ENCODE results near the gene ASPM. TPM values are rescaled to one million over a fixed set of nuclear protein-coding genes. Genes with fewer than 3 reads are reported as not detected.

ASPM gene
- total RNA-seq, 2 experiments from 2014 or later = 30.2 to 31.4 TPM

- DNase-seq = no peak
- H3K4me1 Mint-ChIP-seq = peaks cover 2% of the 10 kb centered on the region
- H3K9me3 Mint-ChIP-seq = no peaks in the 10 kb centered on the region
- H3K27me3 Mint-ChIP-seq = no peaks in the 10 kb centered on the region
- H3K27ac Mint-ChIP-seq = no peak overlapping the region
- H3K36me3 Mint-ChIP-seq = peaks cover 12% of the 10 kb centered on the region
- H3K4me3 Mint-ChIP-seq = no peak overlapping the region
These were observed 13.0 kb upstream of the ASPM start for GRCh38 chr1:197159461-197159860.

GRCh38 chr1:197156692-197157091 is 10.2 kb upstream of the ASPM start:
- H3K27me3 Mint-ChIP-seq = no peaks in the 10 kb centered on the region
- H3K4me1 Mint-ChIP-seq = peaks cover 2% of the 10 kb centered on the region
- no peaks in the 10 kb centered on the region for H3K9me3 Mint-ChIP-seq
- H3K36me3 Mint-ChIP-seq = peaks cover 12% of the 10 kb centered on the region
- no peak overlapping the region for H3K27ac Mint-ChIP-seq
- no peak overlapping the region for H3K4me3 Mint-ChIP-seq
- DNase-seq = no peak

- H3K9me3 Mint-ChIP-seq = no peaks in the 10 kb centered on the region
- no peak for DNase-seq
- no peaks in the 10 kb centered on the region for H3K27me3 Mint-ChIP-seq
- H3K4me1 Mint-ChIP-seq = no peaks in the 10 kb centered on the region
- no peak overlapping the region for H3K4me3 Mint-ChIP-seq
- H3K36me3 Mint-ChIP-seq = no peaks in the 10 kb centered on the region
- no peak overlapping the region for H3K27ac Mint-ChIP-seq
These were observed 6.2 kb upstream of the ASPM start for GRCh38 chr1:197152662-197153061.

GRCh38 chr1:197151185-197151584 is 4.7 kb upstream of the ASPM start:
- no peaks in the 10 kb centered on the region for H3K9me3 Mint-ChIP-seq

GRCh38 chr1:197150336-197151005 is 4.0 kb upstream of the ASPM start:
- no peaks in the 10 kb centered on the region for H3K27me3 Mint-ChIP-seq
- H3K9me3 Mint-ChIP-seq = no peaks in the 10 kb centered on the region
- H3K4me3 Mint-ChIP-seq = no peak overlapping the region
- H3K4me1 Mint-ChIP-seq = no peaks in the 10 kb centered on the region
- no peak overlapping the region for H3K27ac Mint-ChIP-seq
- no peaks in the 10 kb centered on the region for H3K36me3 Mint-ChIP-seq
- no peak for DNase-seq

More at GRCh38 chr1:197151185-197151584, 4.7 kb upstream of the ASPM start:
- no peak overlapping the region for H3K4me3 Mint-ChIP-seq
- no peaks in the 10 kb centered on the region for H3K27me3 Mint-ChIP-seq
- no peaks in the 10 kb centered on the region for H3K4me1 Mint-ChIP-seq
- no peak for DNase-seq
- H3K27ac Mint-ChIP-seq = no peak overlapping the region
- H3K36me3 Mint-ChIP-seq = no peaks in the 10 kb centered on the region

GRCh38 chr1:197149340-197149739 is 2.9 kb upstream of the ASPM start:
- H3K4me3 Mint-ChIP-seq = no peak overlapping the region
- peaks cover 3% of the 10 kb centered on the region for H3K36me3 Mint-ChIP-seq
- H3K27ac Mint-ChIP-seq = no peak overlapping the region
- peaks cover 4% of the 10 kb centered on the region for H3K27me3 Mint-ChIP-seq
- no peaks in the 10 kb centered on the region for H3K9me3 Mint-ChIP-seq
- DNase-seq = no peak
- peaks cover 3% of the 10 kb centered on the region for H3K4me1 Mint-ChIP-seq

GRCh38 chr1:197145446-197146024 is 934 bp downstream of the ASPM start:
- Mint-ChIP-seq H3K36me3 (peaks cover 24% of the 10 kb centered on the region), H3K27me3 (peaks cover 13% of the 10 kb centered on the region), H3K27ac (peak overlapping the region; percentile 89), H3K9me3 (no peaks in the 10 kb centered on the region), H3K4me1 (peaks cover 3% of the 10 kb centered on the region), H3K4me3 (peak overlapping the region; percentile 83)
- DNase-seq = no peak

GRCh38 chr1:197144570-197145325 is 1.7 kb downstream of the ASPM start:
- peaks cover 3% of the 10 kb centered on the region for H3K4me1 Mint-ChIP-seq
- peaks cover 30% of the 10 kb centered on the region for H3K36me3 Mint-ChIP-seq
- no peaks in the 10 kb centered on the region for H3K9me3 Mint-ChIP-seq
- H3K4me3 Mint-ChIP-seq = peak overlapping the region; percentile 83
- peaks cover 13% of the 10 kb centered on the region for H3K27me3 Mint-ChIP-seq
- no peak for DNase-seq
- H3K27ac Mint-ChIP-seq = no peak overlapping the region

- Mint-ChIP-seq H3K4me3 (no peak overlapping the region), H3K27ac (no peak overlapping the region), H3K9me3 (no peaks in the 10 kb centered on the region), H3K4me1 (peaks cover 3% of the 10 kb centered on the region), H3K27me3 (peaks cover 13% of the 10 kb centered on the region), H3K36me3 (peaks cover 32% of the 10 kb centered on the region)
- no peak for DNase-seq
These were observed 3.2 kb downstream of the ASPM start for GRCh38 chr1:197143276-197143675.

- Mint-ChIP-seq H3K4me1 (peaks cover 3% of the 10 kb centered on the region), H3K27ac (no peak overlapping the region), H3K27me3 (peaks cover 13% of the 10 kb centered on the region), H3K4me3 (no peak overlapping the region), H3K36me3 (peaks cover 32% of the 10 kb centered on the region), H3K9me3 (no peaks in the 10 kb centered on the region)
- no peak for DNase-seq
These were observed 4.9 kb downstream of the ASPM start for GRCh38 chr1:197141575-197141974.

GRCh38 chr1:197140121-197140520 is 6.3 kb downstream of the ASPM start:
- Mint-ChIP-seq H3K4me3 (no peak overlapping the region), H3K9me3 (no peaks in the 10 kb centered on the region), H3K36me3 (peaks cover 32% of the 10 kb centered on the region), H3K27ac (no peak overlapping the region), H3K4me1 (peaks cover 2% of the 10 kb centered on the region), H3K27me3 (peaks cover 12% of the 10 kb centered on the region)
- no peak for DNase-seq

GRCh38 chr1:197139169-197139568 is 7.3 kb downstream of the ASPM start:
- Mint-ChIP-seq H3K9me3 (no peaks in the 10 kb centered on the region), H3K27me3 (peaks cover 11% of the 10 kb centered on the region), H3K36me3 (peaks cover 34% of the 10 kb centered on the region), H3K27ac (no peak overlapping the region), H3K4me3 (no peak overlapping the region), H3K4me1 (no peaks in the 10 kb centered on the region)
- DNase-seq = no peak

GRCh38 chr1:197137322-197137721 is 9.1 kb downstream of the ASPM start:
- Mint-ChIP-seq H3K4me3 (no peak overlapping the region), H3K4me1 (no peaks in the 10 kb centered on the region), H3K27ac (no peak overlapping the region), H3K9me3 (no peaks in the 10 kb centered on the region), H3K27me3 (peaks cover 8% of the 10 kb centered on the region), H3K36me3 (peaks cover 28% of the 10 kb centered on the region)
- DNase-seq = no peak

- H3K4me3 Mint-ChIP-seq = no peak overlapping the region
- peaks cover 21% of the 10 kb centered on the region for H3K36me3 Mint-ChIP-seq
- H3K4me1 Mint-ChIP-seq = no peaks in the 10 kb centered on the region
- no peak overlapping the region for H3K27ac Mint-ChIP-seq
- no peaks in the 10 kb centered on the region for H3K9me3 Mint-ChIP-seq
- no peak for DNase-seq
- H3K27me3 Mint-ChIP-seq = peaks cover 3% of the 10 kb centered on the region
These were observed 15.7 kb downstream of the ASPM start for GRCh38 chr1:197130677-197131304.

- Mint-ChIP-seq H3K9me3 (no peaks in the 10 kb centered on the region), H3K36me3 (peaks cover 25% of the 10 kb centered on the region), H3K27me3 (peaks cover 3% of the 10 kb centered on the region), H3K27ac (no peak overlapping the region), H3K4me3 (no peak overlapping the region), H3K4me1 (no peaks in the 10 kb centered on the region)
- no peak for DNase-seq
These were observed 16.8 kb downstream of the ASPM start for GRCh38 chr1:197129698-197130097.
